Sigmoid colon (tissue), 4 donors: ENCODE results near the gene MTF1.

Source experiments
- CTCF ChIP-seq, 4 experiments: fragments of 450-650 bp in 3 of 4; fragments of 200-600 bp in 1 of 4; IDR thresholded peaks; one replicate each; pipeline ENCODE4 v1.5.1; 2016 to 2019; ENCODE audit warnings: antibody characterized with exemption in 4 of 4, mild to moderate bottlenecking in 3 of 4, moderate library complexity in 2 of 4
- EP300 ChIP-seq, 4 donors: sonication (generic); formaldehyde crosslinking; IDR thresholded peaks; one replicate each; pipeline ENCODE4 v1.6.1; 2017; ENCODE audit warnings: antibody characterized with exemption in 4 of 4
- POLR2A ChIP-seq, 2 donors: fragments of 450-650 bp; IDR thresholded peaks; one replicate each; pipeline ENCODE4 v1.6.1; 2016; ENCODE audit warnings: antibody characterized with exemption in 2 of 2, mild to moderate bottlenecking in 2 of 2, moderate library complexity in 2 of 2
- POLR2AphosphoS5 ChIP-seq, 4 donors: sonication (generic); formaldehyde crosslinking; IDR thresholded peaks; one replicate each; pipeline ENCODE4 v1.6.1; 2017; ENCODE audit warnings: antibody characterized with exemption in 4 of 4

DNA sequence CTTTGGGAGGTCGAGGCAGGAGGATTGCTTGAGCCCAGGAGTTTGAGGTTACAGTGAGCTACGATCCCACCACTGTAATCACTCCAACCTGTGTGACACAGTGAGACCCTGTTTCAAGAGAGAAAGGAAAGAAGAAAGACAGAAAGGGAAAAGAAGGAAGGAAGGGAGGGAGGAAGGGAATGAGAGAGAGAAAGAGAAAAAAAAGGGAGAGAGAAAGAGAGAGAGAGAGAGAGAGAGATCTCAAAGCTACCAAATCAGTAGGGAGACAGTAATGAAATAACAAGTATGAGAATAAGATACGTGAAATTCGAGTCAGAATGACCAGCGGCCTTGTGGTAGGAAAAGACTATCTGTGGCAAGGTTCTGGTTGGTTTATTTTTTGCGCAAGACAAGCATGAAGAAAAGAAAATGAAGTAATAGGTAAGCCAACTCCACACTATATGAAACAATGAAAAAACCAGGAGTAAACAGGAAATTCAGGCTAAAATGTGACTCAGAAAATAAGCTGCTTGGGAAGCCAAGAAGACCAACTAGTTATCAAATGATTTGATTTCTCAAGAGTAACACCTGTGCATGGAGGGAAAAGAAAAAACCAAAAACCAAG is 8.9 kb downstream of the MTF1 start:
- TF ChIP-seq POLR2A (IDR thresholded peaks at IDR 0.05) (no peak), CTCF (IDR thresholded peaks at IDR 0.05) (no peak), POLR2AphosphoS5 (IDR thresholded peaks at IDR 0.05) (no peak), EP300 (IDR thresholded peaks at IDR 0.05) (no peak)
